ENCODE results near the gene HDAC4. TPM values are rescaled to one million over a fixed set of nuclear protein-coding genes. Genes with fewer than 3 reads are reported as not detected.

The HDAC4 gene
- total RNA-seq, 4 donors from 2014 or later: 24.8 to 82.9 (median 41.3) TPM

GRCh38 chr2:239206042-239206441 is 194.8 kb downstream of the HDAC4 start:
- TF ChIP-seq, protein P1, sequence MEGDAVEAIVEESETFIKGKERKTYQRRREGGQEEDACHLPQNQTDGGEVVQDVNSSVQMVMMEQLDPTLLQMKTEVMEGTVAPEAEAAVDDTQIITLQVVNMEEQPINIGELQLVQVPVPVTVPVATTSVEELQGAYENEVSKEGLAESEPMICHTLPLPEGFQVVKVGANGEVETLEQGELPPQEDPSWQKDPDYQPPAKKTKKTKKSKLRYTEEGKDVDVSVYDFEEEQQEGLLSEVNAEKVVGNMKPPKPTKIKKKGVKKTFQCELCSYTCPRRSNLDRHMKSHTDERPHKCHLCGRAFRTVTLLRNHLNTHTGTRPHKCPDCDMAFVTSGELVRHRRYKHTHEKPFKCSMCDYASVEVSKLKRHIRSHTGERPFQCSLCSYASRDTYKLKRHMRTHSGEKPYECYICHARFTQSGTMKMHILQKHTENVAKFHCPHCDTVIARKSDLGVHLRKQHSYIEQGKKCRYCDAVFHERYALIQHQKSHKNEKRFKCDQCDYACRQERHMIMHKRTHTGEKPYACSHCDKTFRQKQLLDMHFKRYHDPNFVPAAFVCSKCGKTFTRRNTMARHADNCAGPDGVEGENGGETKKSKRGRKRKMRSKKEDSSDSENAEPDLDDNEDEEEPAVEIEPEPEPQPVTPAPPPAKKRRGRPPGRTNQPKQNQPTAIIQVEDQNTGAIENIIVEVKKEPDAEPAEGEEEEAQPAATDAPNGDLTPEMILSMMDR (IDR thresholded peaks at IDR 0.05; ENCODE audit: low read depth): no peak

DNA sequence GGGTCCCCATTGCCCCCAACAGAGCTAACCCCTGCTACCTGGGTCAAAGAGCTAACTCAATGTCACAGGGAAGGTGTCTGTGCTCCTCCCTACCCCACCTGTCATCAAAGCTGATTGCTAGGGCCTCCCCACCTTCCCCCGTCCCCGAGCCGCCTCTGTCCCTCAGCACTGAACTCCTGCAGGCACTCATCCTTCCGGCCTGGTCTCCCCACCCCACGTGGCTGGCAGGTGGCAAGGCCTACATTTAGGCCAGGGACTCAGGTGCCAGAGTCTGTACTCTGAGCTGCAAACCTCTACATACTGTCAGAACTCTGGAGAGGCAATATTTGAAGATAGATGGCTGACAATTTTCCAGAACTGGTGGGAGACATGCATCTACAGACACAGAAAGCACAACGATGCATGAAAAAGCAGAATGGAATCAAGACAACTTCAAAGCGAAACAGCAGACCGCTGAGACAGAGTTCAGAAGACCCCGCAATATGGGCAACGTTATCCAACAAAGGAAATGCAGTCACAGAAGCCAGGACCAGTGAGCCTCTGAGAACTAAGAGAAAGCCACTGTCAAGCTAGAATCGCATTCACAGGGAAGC is 195.8 kb downstream of the HDAC4 start:
- TF ChIP-seq, protein P1 (IDR thresholded peaks at IDR 0.05; ENCODE audit: low read depth): no peak

DNA sequence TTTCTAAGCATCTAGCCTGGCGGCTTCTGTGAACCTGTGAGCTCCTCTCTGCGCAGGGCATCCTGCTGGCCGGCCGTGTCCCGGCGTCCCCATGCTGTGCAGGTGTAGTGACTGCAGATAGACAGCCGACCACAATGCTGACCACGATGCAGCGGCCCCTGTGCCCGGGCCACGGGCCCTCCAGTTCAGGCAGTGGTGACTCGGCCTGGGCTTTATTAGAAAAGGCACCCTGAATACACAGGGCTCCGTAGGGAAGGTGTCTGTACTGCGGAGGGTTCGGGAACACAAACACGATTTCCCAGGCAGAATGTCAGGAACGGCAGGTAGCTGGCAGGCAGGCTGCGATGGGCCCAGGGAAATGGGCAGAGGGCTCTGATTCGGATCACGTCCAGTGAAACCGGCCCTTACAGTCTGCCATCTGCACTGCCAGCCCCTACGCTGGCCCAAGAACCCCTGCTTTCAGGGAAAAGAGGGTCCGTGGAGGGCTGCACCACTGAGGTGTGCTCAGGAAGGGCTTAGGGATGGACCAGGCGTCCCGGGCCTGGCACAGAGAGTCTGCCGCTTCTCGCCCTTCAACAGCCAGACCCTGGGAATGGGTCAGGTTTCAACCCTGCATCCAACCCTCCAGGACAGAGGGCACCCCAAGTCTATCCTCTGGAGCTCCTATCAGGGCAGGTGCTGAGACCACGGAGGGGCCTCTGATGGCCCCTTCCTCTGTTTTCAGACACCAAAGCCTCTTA is 196.5 kb downstream of the HDAC4 start:
- TF ChIP-seq, protein P1 (IDR thresholded peaks at IDR 0.05; ENCODE audit: low read depth): no peak

- TF ChIP-seq, protein P1 (IDR thresholded peaks at IDR 0.05; ENCODE audit: low read depth): no peak
Observed at GRCh38 chr2:239203443-239204135, 197.2 kb downstream of the HDAC4 start.

DNA sequence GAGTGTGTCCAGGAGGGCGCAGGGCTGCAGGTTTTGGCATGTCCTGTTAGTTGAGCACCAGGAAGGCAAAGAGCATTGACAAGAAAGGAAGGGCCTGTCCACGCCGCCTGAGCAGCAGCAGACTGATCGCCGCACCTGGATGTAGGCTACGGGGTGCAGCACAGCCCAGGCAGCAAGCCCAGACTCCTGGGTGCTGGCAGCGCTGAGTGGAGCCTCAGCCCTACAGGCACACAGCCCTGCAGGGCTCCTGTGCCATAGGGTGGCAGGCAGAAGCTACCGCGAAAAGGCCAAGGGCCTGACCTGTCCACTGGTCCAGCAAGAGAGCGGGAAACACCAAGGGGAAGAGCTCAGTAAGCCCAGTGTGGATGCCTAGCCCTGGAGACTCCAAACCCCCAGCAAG is 198.0 kb downstream of the HDAC4 start:
- TF ChIP-seq, protein P1 (IDR thresholded peaks at IDR 0.05; ENCODE audit: low read depth): no peak

DNA sequence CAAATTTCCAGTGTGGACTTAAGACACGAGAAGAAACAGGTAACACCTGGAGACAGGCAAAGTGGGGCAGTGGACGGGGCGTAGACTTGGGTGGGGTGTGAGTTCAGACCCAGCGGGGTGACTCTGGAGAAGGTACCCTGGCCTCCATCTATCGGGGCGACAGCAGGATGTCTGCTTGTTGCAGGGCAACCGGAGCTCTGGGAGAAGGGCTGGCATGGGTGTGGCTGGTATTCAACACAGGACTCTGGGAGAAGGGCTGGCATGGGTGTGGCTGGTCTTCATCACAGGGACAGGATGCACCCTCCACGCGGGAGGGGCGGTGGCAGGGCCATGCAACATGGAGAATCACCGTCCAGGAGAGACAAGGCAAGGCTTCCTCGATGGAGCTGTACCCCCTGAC is 198.5 kb downstream of the HDAC4 start:
- TF ChIP-seq, protein P1 (IDR thresholded peaks at IDR 0.05; ENCODE audit: low read depth): no peak

DNA sequence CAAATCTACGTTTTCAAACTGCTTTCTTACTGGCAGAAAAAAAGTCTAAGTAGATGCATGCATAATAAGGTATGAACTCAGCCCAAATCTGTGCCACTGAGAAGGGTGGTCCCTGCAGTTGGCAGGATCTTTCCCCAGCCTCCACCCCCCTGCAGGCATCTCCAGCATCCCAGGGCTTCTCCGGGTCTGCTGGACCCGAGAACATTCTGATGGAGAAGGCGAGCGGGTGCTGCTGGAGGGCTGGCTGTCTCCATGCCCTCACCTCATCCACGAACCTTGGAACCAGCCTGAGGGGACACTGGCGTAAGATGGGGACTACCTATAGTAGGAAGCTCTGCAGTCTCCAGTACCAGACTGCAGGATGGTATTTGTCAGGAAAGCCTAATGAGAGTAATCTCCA is 198.9 kb downstream of the HDAC4 start:
- TF ChIP-seq, protein P1 (IDR thresholded peaks at IDR 0.05; ENCODE audit: low read depth): no peak

All from subcutaneous adipose tissue (tissue), 4 donors.